Heart right ventricle (tissue), 16 donors: ENCODE measurements around the gene CADPS2. TPM values are rescaled to one million over a fixed set of nuclear protein-coding genes. Genes with fewer than 3 reads are reported as not detected.

Source experiments
- ATAC-seq, 8 donors: fragments of 200-7000 bp; cut with Tn5 transposase; one replicate each; pipeline ENCODE4 v1.9.1; 2020; ENCODE audit warnings: mild to moderate bottlenecking in 8 of 8, moderate library complexity in 8 of 8, moderate number of reproducible peaks in 1 of 8
- DNase-seq, 2 donors: peaks; one replicate each; pipeline ENCODE4 v3.0.0-alpha.2; 2020
- H3K27ac ChIP-seq, 10 donors: fragments of 200-600 bp; sonication (generic) in 2 of 10; one replicate each; pipeline versions ENCODE4 v1.5.0 to v1.8.0; 2020 to 2022; ENCODE audit warnings: mild to moderate bottlenecking in 3 of 10
- H3K27me3 ChIP-seq, 7 donors: fragments of 200-600 bp; one replicate each; pipeline ENCODE4 v1.8.0; 2021 to 2022; ENCODE audit warnings: mild to moderate bottlenecking in 2 of 7
- H3K36me3 ChIP-seq, 9 donors: fragments of 200-600 bp; sonication (generic) in 1 of 9; one replicate each; pipeline versions ENCODE4 v1.5.0 to v1.8.0; 2020 to 2022; ENCODE audit warnings: mild to moderate bottlenecking in 2 of 9
- H3K4me1 ChIP-seq, 9 donors: fragments of 200-600 bp; sonication (generic) in 1 of 9; one replicate each; pipeline versions ENCODE4 v1.5.0 to v1.8.0; 2020 to 2022; ENCODE audit warnings: mild to moderate bottlenecking in 4 of 9
- H3K4me3 ChIP-seq, 10 donors: fragments of 200-600 bp; sonication (generic) in 2 of 10; one replicate each; pipeline versions ENCODE4 v1.5.0 to v1.8.0; 2020 to 2022; ENCODE audit warnings: mild to moderate bottlenecking in 7 of 10, moderate library complexity in 2 of 10
- H3K9me3 ChIP-seq, 11 donors: fragments of 200-600 bp in 10 of 11; sonication (generic) in 2 of 11; one replicate each; pipeline versions ENCODE4 v1.5.0 to v1.8.0; 2013 to 2022; ENCODE audit warnings: mild to moderate bottlenecking in 2 of 11, control low read depth in 1 of 11, moderate library complexity in 1 of 11
- CTCF ChIP-seq, 9 donors: fragments of 200-600 bp; sonication (generic) in 2 of 9; IDR thresholded peaks; one replicate each; pipeline versions ENCODE4 v1.5.0 to v1.8.0; 2021 to 2022; ENCODE audit warnings: antibody characterized with exemption in 9 of 9, mild to moderate bottlenecking in 5 of 9, moderate library complexity in 1 of 9
- WGBS, 2 donors: extraction: QIAGEN DNeasy Blood & Tissue Kit; methylation state at CpG; one replicate each; pipeline ENCODE4 v1.1.7; 2013; ENCODE audit warnings: inconsistent platforms in 1 of 2; 5-methylcytosine and 5-hydroxymethylcytosine counted together
- intact Hi-C, 10 donors: fragments of 100-400 bp; cut with DNase I; formaldehyde crosslinking; loops; one replicate each; pipeline versions ENCODE4 v1.11.1 to v1.14.2; 2022
- polyA plus RNA-seq, 2 donors: library from polyadenylated mRNA; stranded (reverse); fragments of 200-250 nt; gene quantifications; one replicate each; pipeline ENCODE4 v1.2.3, GENCODE V29; 2013
- total RNA-seq, 10 donors: library from RNA; stranded (reverse); fragmentation: NEBNext Ultra II Directional in 3 of 10; extraction: Animal tissue kit (Norgen Biotek cat#: 25700) in 3 of 10; gene quantifications; one replicate each; pipeline versions ENCODE4 v1.2.1 to v1.2.4, GENCODE V29; 2021 to 2023
- donor health status: Arrhythmogenic right ventricular cardiomyopathy.
- donor health status: ischemic (EF 13 %, LVEDD 7.1; RV severe dilation, severe dysfunction).
- donor health status: healthy with polysubstance abuse.
- donor health status: DM: no; HTN: yes; CAD: no.
- donor health status: DM: no; HTN: no; CAD: no.
- donor health status: ischemic (EF 25% LVEDD 6.9; RV normal size, moderate dysfunction).
- donor health status: ischemic (EF 25% LVEDD 5.7; RV mildly dilated, moderate dysfunction).
- donor health status: healthy.
- donor health status: DM: yes; HTN: yes; CAD: no.
- donor health status: Ischemic cardiomyopathy.
- donor health status: ischemic (EF 35%, LVEDD 5.7; RV mildly dilated, moderate dysfunction).
- donor health status: nonischemic (EF 11% LVEDD 7.7; RV severe dilation, severe dysfunction).
- donor health status: DM: yes; HTN: yes; CAD: no.
- donor health status: PGD.
- donor health status: ischemic (EF 29% LVEDD 5.4; RV normal size, mild dysfunction).
- donor health status: nonischemic (EF 23%, LVEDD 6.1; RV moderate dilation, normal function).

Gene CADPS2
- total and polyA plus RNA-seq, 12 donors = 3.6 to 25.7 (median 6.6) TPM

DNA sequence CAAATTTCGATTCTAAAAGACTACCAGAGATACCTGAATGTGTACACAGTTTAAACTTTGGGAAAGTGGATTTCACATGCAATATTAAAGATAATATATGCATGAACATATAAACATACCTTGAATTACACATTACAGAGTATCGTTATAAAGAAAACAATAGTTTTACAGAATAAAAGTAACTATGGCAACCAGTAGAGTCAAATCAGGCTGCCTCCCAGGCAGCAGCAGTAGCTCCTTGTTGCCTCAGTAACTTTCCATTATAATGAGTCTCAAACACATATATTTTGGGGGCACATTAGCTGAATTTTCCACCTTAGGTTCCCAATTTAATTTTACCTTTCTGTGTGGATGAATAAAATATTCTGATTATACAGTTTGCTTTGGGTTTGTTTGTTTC is 417.3 kb downstream of the CADPS2 start:
- Histone ChIP-seq H3K4me3 (no peak overlapping the region), H3K27ac (no peak overlapping the region), H3K9me3 (no peaks in the 10 kb centered on the region), H3K4me1 (no peaks in the 10 kb centered on the region), H3K36me3 (peaks cover 0 to 20% (median 0%) of the 10 kb centered on the region in 9 donors), H3K27me3 (no peaks in the 10 kb centered on the region)
- intact Hi-C loops = no loop called here
- no peak for TF ChIP-seq CTCF (IDR thresholded peaks at IDR 0.05)
- DNase-seq (no peak), ATAC-seq (no peak)
- 64 to 81% methylated on average over 2 of the region's 2 CpGs for WGBS, 2 donors

- H3K27me3 ChIP-seq = no peaks in the 10 kb centered on the region
- H3K4me1 ChIP-seq = no peaks in the 10 kb centered on the region
- no peak overlapping the region for H3K4me3 ChIP-seq
- ATAC-seq (no peak), DNase-seq (no peak)
- no peak overlapping the region for H3K27ac ChIP-seq
- no peak for TF ChIP-seq CTCF (IDR thresholded peaks at IDR 0.05)
- H3K9me3 ChIP-seq = no peaks in the 10 kb centered on the region
- intact Hi-C loops = no loop called here
- peaks cover 0 to 19% (median 0%) of the 10 kb centered on the region in 9 donors for H3K36me3 ChIP-seq
- WGBS, 2 donors = 70 to 74% methylated on average over 4 of the region's 4 CpGs
These were observed 418.4 kb downstream of the CADPS2 start for GRCh38 chr7:122467661-122468449.

DNA sequence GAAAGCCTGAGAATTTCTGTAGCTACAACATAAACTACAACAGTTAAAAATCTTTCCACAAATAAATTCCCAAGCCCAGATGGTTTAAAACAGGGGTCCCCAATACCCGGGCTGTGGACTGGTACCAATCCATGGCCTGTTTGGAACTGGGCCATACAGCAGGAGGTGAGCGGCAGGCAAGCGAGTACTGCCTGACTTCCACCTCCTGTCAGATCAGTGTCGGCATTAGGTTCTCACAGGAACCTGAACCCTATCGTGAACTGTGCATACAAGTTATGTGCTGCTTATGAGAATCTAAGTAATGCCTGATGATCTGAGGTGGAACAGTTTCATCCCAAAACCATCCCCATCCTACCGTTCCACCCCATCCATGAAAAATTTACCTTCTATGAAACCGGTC is 421.0 kb downstream of the CADPS2 start:
- Histone ChIP-seq H3K4me3 (no peak overlapping the region), H3K9me3 (no peaks in the 10 kb centered on the region), H3K36me3 (peaks cover 0 to 19% (median 0%) of the 10 kb centered on the region in 9 donors), H3K27me3 (no peaks in the 10 kb centered on the region), H3K27ac (no peak overlapping the region), H3K4me1 (no peaks in the 10 kb centered on the region)
- intact Hi-C loops = no loop called here
- no peak for TF ChIP-seq CTCF (IDR thresholded peaks at IDR 0.05)
- DNase-seq = no peak
- 95% methylated on average over 7 of the region's 7 CpGs for WGBS, 2 donors
- no peak for ATAC-seq

- H3K4me1 ChIP-seq = no peaks in the 10 kb centered on the region
- WGBS, 2 donors = 45 to 58% methylated on average over 1 of the region's 1 CpG
- intact Hi-C loops = no loop called here
- H3K27me3 ChIP-seq = no peaks in the 10 kb centered on the region
- DNase-seq (no peak), ATAC-seq (no peak)
- no peaks in the 10 kb centered on the region for H3K9me3 ChIP-seq
- H3K27ac ChIP-seq = no peak overlapping the region
- no peak overlapping the region for H3K4me3 ChIP-seq
- H3K36me3 ChIP-seq = peaks cover 0 to 12% (median 0%) of the 10 kb centered on the region in 9 donors
- TF ChIP-seq CTCF (IDR thresholded peaks at IDR 0.05) = no peak
These were observed 422.6 kb downstream of the CADPS2 start for GRCh38 chr7:122463631-122464030.
